ENCODE results near the gene EXOSC2. TPM values are rescaled to one million over a fixed set of nuclear protein-coding genes. Genes with fewer than 3 reads are reported as not detected.
A peak's percentile ranks its signal among the peaks of the same experiment; 100 is the strongest.

Gene EXOSC2
- total and polyA plus RNA-seq, 2 of the 13 experiments (the other 11 are each of a cell fraction or from before 2014, with no cell fraction given): 27.5 to 63.8 TPM

- no peak for TF ChIP-seq U2AF1 (optimal IDR thresholded peaks at IDR 0.05; ENCODE audit: low read depth, low read length)
- peak; percentile 21 for TF ChIP-seq MAX (IDR thresholded peaks at IDR 0.05)
- TF ChIP-seq ZBTB1 (CRISPR knock-in tag; IDR thresholded peaks at IDR 0.05; ENCODE audit: borderline replicate concordance): no peak
- TF ChIP-seq ZSCAN12 (CRISPR knock-in tag; IDR thresholded peaks at IDR 0.05): no peak; the same call in 1 of the 2 replicates
- TF ChIP-seq ATF1 (CRISPR knock-in tag; IDR thresholded peaks at IDR 0.05): no peak
- TF ChIP-seq ZBTB46 (CRISPR knock-in tag; IDR thresholded peaks at IDR 0.05; ENCODE audit: borderline replicate concordance): no peak
- TF ChIP-seq NFKBIZ (CRISPR knock-in tag; IDR thresholded peaks at IDR 0.05): no peak; the same call in 1 of the 2 replicates
- no peak for TF ChIP-seq ZNF674 (CRISPR knock-in tag; IDR thresholded peaks at IDR 0.05; ENCODE audit: low read depth)
- TF ChIP-seq HOXA3 (CRISPR knock-in tag; IDR thresholded peaks at IDR 0.05): peak; percentile 12; the same call in 1 of the 2 replicates
- TF ChIP-seq PLRG1 (conservative IDR thresholded peaks at IDR 0.05): no peak
- TF ChIP-seq SNAPC4 (CRISPR knock-in tag; IDR thresholded peaks at IDR 0.05): no peak; the same call in 1 of the 2 replicates
- no peak for TF ChIP-seq PAF1 (CRISPR knock-in tag; IDR thresholded peaks at IDR 0.05)
- TF ChIP-seq ZNF644 (CRISPR knock-in tag; IDR thresholded peaks at IDR 0.05; ENCODE audit: low read depth): no peak
- TF ChIP-seq ZC3H13 (CRISPR knock-in tag; IDR thresholded peaks at IDR 0.05): no peak
- 0 out of 2 replicates have a peak, but pooled peaks have one; percentile 32 for TF ChIP-seq ZNF136 (CRISPR knock-in tag; IDR thresholded peaks at IDR 0.05; ENCODE audit: low read depth)
- TF ChIP-seq, protein P1, sequence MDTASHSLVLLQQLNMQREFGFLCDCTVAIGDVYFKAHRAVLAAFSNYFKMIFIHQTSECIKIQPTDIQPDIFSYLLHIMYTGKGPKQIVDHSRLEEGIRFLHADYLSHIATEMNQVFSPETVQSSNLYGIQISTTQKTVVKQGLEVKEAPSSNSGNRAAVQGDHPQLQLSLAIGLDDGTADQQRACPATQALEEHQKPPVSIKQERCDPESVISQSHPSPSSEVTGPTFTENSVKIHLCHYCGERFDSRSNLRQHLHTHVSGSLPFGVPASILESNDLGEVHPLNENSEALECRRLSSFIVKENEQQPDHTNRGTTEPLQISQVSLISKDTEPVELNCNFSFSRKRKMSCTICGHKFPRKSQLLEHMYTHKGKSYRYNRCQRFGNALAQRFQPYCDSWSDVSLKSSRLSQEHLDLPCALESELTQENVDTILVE (CRISPR knock-in tag; IDR thresholded peaks at IDR 0.05): peak; percentile 72; the same call in 1 of the 2 replicates
- no peak for TF ChIP-seq ZNF703 (CRISPR knock-in tag; IDR thresholded peaks at IDR 0.05; ENCODE audit: borderline replicate concordance)
- TF ChIP-seq ZNF460 (CRISPR knock-in tag; IDR thresholded peaks at IDR 0.05; ENCODE audit: borderline replicate concordance): no peak
- peak; percentile 90 for TF ChIP-seq TAF1 (CRISPR knock-in tag; IDR thresholded peaks at IDR 0.05)
- TF ChIP-seq, protein P2, sequence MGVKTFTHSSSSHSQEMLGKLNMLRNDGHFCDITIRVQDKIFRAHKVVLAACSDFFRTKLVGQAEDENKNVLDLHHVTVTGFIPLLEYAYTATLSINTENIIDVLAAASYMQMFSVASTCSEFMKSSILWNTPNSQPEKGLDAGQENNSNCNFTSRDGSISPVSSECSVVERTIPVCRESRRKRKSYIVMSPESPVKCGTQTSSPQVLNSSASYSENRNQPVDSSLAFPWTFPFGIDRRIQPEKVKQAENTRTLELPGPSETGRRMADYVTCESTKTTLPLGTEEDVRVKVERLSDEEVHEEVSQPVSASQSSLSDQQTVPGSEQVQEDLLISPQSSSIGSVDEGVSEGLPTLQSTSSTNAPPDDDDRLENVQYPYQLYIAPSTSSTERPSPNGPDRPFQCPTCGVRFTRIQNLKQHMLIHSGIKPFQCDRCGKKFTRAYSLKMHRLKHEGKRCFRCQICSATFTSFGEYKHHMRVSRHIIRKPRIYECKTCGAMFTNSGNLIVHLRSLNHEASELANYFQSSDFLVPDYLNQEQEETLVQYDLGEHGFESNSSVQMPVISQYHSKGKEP (CRISPR knock-in tag; IDR thresholded peaks at IDR 0.05): no peak
Measured at GRCh38 chr9:130712564-130713285, 19.1 kb downstream of the EXOSC2 start (continued).
